ENCODE measurements around the gene CD96. TPM values are rescaled to one million over a fixed set of nuclear protein-coding genes. Genes with fewer than 3 reads are reported as not detected.
A peak's percentile ranks its signal among the peaks of the same experiment; 100 is the strongest.

Gene CD96
- total RNA-seq, 3 donors from 2014 or later = 4.1 to 6.6 (median 5.4) TPM

- intact Hi-C loops (cut with DNase I, micrococcal nuclease) = no loop called here
- H3K4me3 ChIP-seq = no peak overlapping the region
- no peak for TF ChIP-seq CTCF (IDR thresholded peaks at IDR 0.05)
- ATAC-seq (no peak), DNase-seq (no peak)
- H3K4me1 ChIP-seq (ENCODE audit: low read depth) = no peaks in the 10 kb centered on the region
- H3K9me3 ChIP-seq = no peaks in the 10 kb centered on the region
- H3K36me3 ChIP-seq (ENCODE audit: low read depth) = no peaks in the 10 kb centered on the region
Observed at GRCh38 chr3:111534701-111535100, 7.3 kb upstream of the CD96 start.

GRCh38 chr3:111538111-111538510 is 3.9 kb upstream of the CD96 start:
- Histone ChIP-seq H3K9me3 (no peaks in the 10 kb centered on the region), H3K36me3 (ENCODE audit: low read depth) (no peaks in the 10 kb centered on the region), H3K4me1 (ENCODE audit: low read depth) (no peaks in the 10 kb centered on the region), H3K4me3 (no peak overlapping the region)
- intact Hi-C loops (cut with DNase I, micrococcal nuclease) = no loop called here
- no peak for DNase-seq
- ATAC-seq = no peak
- TF ChIP-seq CTCF (IDR thresholded peaks at IDR 0.05) = no peak

- TF ChIP-seq CTCF (IDR thresholded peaks at IDR 0.05) = no peak
- Histone ChIP-seq H3K9me3 (no peaks in the 10 kb centered on the region), H3K4me1 (ENCODE audit: low read depth) (no peaks in the 10 kb centered on the region), H3K36me3 (ENCODE audit: low read depth) (no peaks in the 10 kb centered on the region), H3K4me3 (no peak overlapping the region)
- ATAC-seq (no peak), DNase-seq (no peak)
- intact Hi-C loops (cut with DNase I, micrococcal nuclease) = no loop called here
Observed at GRCh38 chr3:111538681-111539083, 3.3 kb upstream of the CD96 start.

GRCh38 chr3:111539351-111540331 is 2.4 kb upstream of the CD96 start:
- H3K9me3 ChIP-seq = no peaks in the 10 kb centered on the region
- TF ChIP-seq CTCF (IDR thresholded peaks at IDR 0.05) = peak; percentile 35
- no peaks in the 10 kb centered on the region for H3K36me3 ChIP-seq (ENCODE audit: low read depth)
- ATAC-seq (peak; percentile 86), DNase-seq (peak; percentile 70 to 74 (median 74))
- intact Hi-C loops (cut with DNase I, micrococcal nuclease) = no loop called here
- H3K4me1 ChIP-seq (ENCODE audit: low read depth) = no peaks in the 10 kb centered on the region
- no peak overlapping the region for H3K4me3 ChIP-seq

GRCh38 chr3:111541391-111541790 is 606 bp upstream of the CD96 start:
- Histone ChIP-seq H3K9me3 (no peaks in the 10 kb centered on the region), H3K36me3 (ENCODE audit: low read depth) (no peaks in the 10 kb centered on the region), H3K4me3 (no peak overlapping the region), H3K4me1 (ENCODE audit: low read depth) (no peaks in the 10 kb centered on the region)
- TF ChIP-seq CTCF (IDR thresholded peaks at IDR 0.05) = no peak
- DNase-seq (no peak), ATAC-seq (no peak)
- intact Hi-C loops (cut with DNase I, micrococcal nuclease) = no loop called here
